Prostate gland (tissue), 2 donors: ENCODE measurements around the gene ZSCAN5C.

Source experiments
- POLR2A ChIP-seq: fragments of 450-650 bp; IDR thresholded peaks from one replicate; pipeline ENCODE4 v1.6.1; 2016; ENCODE audit warnings: antibody characterized with exemption, mild to moderate bottlenecking
- TF ChIP-seq, protein P1 (sequence below), 4 experiments: fragments of 200-600 bp in 2 of 4; fragments of 450-650 bp in 2 of 4; sonication (generic) in 2 of 4; IDR thresholded peaks; 1 replicate in 3 of 4; 2 replicates in 1 of 4; pipeline ENCODE4 v1.5.1; 2016 to 2019; ENCODE audit warnings: antibody characterized with exemption in 4 of 4, mild to moderate bottlenecking in 2 of 4, moderate library complexity in 2 of 4

DNA sequence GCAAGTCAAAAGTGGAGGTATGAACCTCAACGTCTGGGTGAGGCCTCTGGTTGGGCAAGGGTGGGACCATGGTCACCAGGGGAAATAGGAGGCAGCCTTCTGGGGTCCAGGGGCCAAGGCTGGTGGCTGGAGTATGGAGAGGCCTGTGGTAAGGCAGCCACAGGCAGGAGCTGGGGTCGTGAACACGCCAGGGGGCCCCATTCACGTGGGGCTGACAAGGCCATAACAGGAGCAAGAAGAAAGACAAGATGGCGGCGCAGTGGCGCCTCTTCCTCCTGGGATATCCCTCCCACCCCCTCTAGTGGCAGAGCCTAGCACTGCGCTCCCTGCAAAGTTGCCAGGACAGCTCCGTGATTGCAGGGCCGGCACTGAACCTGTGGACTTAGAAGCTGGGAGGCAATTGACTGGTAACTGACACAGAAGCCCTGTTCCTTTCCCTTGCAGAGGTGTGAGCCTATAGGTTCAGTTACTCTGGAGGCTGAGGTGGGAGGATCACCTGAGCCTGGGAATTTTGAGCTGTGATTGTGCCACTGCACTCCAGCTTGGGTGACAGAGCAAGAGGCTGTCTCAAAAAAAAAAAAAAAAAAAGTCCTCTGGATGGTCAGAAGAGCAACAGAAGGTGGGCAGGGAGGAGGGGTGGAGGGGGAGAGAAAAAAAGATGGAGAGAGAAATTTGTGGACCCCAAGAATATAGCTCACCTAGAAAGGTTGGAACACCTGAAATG lies 50.8 kb downstream of the ZSCAN5C start:
- TF ChIP-seq, protein P1, sequence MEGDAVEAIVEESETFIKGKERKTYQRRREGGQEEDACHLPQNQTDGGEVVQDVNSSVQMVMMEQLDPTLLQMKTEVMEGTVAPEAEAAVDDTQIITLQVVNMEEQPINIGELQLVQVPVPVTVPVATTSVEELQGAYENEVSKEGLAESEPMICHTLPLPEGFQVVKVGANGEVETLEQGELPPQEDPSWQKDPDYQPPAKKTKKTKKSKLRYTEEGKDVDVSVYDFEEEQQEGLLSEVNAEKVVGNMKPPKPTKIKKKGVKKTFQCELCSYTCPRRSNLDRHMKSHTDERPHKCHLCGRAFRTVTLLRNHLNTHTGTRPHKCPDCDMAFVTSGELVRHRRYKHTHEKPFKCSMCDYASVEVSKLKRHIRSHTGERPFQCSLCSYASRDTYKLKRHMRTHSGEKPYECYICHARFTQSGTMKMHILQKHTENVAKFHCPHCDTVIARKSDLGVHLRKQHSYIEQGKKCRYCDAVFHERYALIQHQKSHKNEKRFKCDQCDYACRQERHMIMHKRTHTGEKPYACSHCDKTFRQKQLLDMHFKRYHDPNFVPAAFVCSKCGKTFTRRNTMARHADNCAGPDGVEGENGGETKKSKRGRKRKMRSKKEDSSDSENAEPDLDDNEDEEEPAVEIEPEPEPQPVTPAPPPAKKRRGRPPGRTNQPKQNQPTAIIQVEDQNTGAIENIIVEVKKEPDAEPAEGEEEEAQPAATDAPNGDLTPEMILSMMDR (IDR thresholded peaks at IDR 0.05), result peak; percentile 49 to 79 (median 64)
- no peak for TF ChIP-seq POLR2A
